Progenitor cell of endocrine pancreas (in vitro differentiated cells): ENCODE measurements around the gene CENPU. TPM values are rescaled to one million over a fixed set of nuclear protein-coding genes. Genes with fewer than 3 reads are reported as not detected.

Experiments
- DNase-seq: peaks from one replicate; pipeline ENCODE4 v3.0.0; 2021; ENCODE audit warnings: low spot score; ENCODE audit not compliant: unreplicated experiment
- H3K27ac Mint-ChIP-seq: 2 replicates; pipeline ENCODE4 v1.8.0; 2021; ENCODE audit warnings: mild to moderate bottlenecking, moderate library complexity, mixed read lengths
- H3K27me3 Mint-ChIP-seq: 2 replicates; pipeline ENCODE4 v1.8.0; 2021; ENCODE audit warnings: mixed read lengths
- H3K36me3 Mint-ChIP-seq: 2 replicates; pipeline ENCODE4 v1.8.0; 2022; ENCODE audit warnings: mixed read lengths; ENCODE audit not compliant: insufficient read depth
- H3K4me1 Mint-ChIP-seq: 2 replicates; pipeline ENCODE4 v1.8.0; 2021; ENCODE audit warnings: low read depth, mixed read lengths
- H3K4me3 Mint-ChIP-seq: 2 replicates; pipeline ENCODE4 v1.8.0; 2021; ENCODE audit warnings: low read depth, mild to moderate bottlenecking, moderate library complexity, mixed read lengths
- H3K9me3 Mint-ChIP-seq: 2 replicates; pipeline ENCODE4 v1.8.0; 2021; ENCODE audit warnings: low read depth, mixed read lengths
- CTCF ChIP-seq: fragments of 200-600 bp; sonication (generic); IDR thresholded peaks from one replicate; pipeline ENCODE4 v1.5.0; 2021; ENCODE audit warnings: antibody characterized with exemption, mild to moderate bottlenecking; ENCODE audit not compliant: unreplicated experiment
- total RNA-seq: library from RNA; stranded (reverse); gene quantifications from 2 replicates; pipeline ENCODE4 v1.2.1, GENCODE V29; 2021

Gene CENPU
- total RNA-seq, 1 donor from 2014 or later: 39.2 TPM

GRCh38 chr4:184775854-184776555 lies 42.1 kb upstream of the CENPU start:
- peaks cover 12% of the 10 kb centered on the region for H3K4me1 Mint-ChIP-seq

GRCh38 chr4:184774152-184774551 lies 40.3 kb upstream of the CENPU start:
- Mint-ChIP-seq H3K4me3 (no peak overlapping the region), H3K27ac (no peak overlapping the region), H3K27me3 (peaks cover 36% of the 10 kb centered on the region), H3K9me3 (peaks cover under 1% of the 10 kb centered on the region), H3K4me1 (peaks cover 12% of the 10 kb centered on the region), H3K36me3 (peaks cover under 1% of the 10 kb centered on the region)
- TF ChIP-seq CTCF: no peak
- no peak for DNase-seq

More at GRCh38 chr4:184775854-184776555, 42.1 kb upstream of the CENPU start:
- no peak for TF ChIP-seq CTCF
- H3K27me3 Mint-ChIP-seq: peaks cover 38% of the 10 kb centered on the region
- peaks cover 3% of the 10 kb centered on the region for H3K36me3 Mint-ChIP-seq
- no peak overlapping the region for H3K4me3 Mint-ChIP-seq
- no peak overlapping the region for H3K27ac Mint-ChIP-seq
- DNase-seq: no peak
- peaks cover 3% of the 10 kb centered on the region for H3K9me3 Mint-ChIP-seq

GRCh38 chr4:184771416-184771815 lies 37.5 kb upstream of the CENPU start:
- no peak for TF ChIP-seq CTCF
- H3K36me3 Mint-ChIP-seq: no peaks in the 10 kb centered on the region
- no peaks in the 10 kb centered on the region for H3K9me3 Mint-ChIP-seq
- peaks cover 22% of the 10 kb centered on the region for H3K27me3 Mint-ChIP-seq
- no peaks in the 10 kb centered on the region for H3K4me1 Mint-ChIP-seq
- H3K4me3 Mint-ChIP-seq: no peak overlapping the region
- no peak overlapping the region for H3K27ac Mint-ChIP-seq
- no peak for DNase-seq

GRCh38 chr4:184769141-184769765 lies 35.4 kb upstream of the CENPU start:
- no peaks in the 10 kb centered on the region for H3K36me3 Mint-ChIP-seq
- H3K4me3 Mint-ChIP-seq: no peak overlapping the region
- no peaks in the 10 kb centered on the region for H3K4me1 Mint-ChIP-seq
- peaks cover 15% of the 10 kb centered on the region for H3K27me3 Mint-ChIP-seq
- no peak for DNase-seq
- no peak for TF ChIP-seq CTCF
- no peaks in the 10 kb centered on the region for H3K9me3 Mint-ChIP-seq
- no peak overlapping the region for H3K27ac Mint-ChIP-seq

DNA sequence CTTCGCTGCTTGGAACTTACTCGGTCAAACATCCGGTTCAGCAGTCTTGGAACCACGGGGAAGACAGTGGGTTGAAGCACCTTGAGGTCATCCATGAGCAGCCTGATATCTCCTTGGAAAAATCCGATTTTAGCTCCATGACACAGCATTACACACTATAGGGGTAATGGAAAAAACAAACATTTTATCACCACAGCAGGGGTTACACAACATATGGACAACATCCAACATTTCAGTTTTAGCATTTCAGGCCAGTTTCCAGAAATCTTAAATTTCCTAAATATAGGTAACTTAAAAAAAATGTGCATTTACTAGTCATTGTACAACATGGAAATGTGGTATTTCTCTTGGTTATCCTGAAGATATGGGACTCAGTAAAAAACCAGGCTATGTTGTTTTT lies 34.4 kb upstream of the CENPU start:
- TF ChIP-seq CTCF: no peak
- DNase-seq: no peak
- Mint-ChIP-seq H3K36me3 (no peaks in the 10 kb centered on the region), H3K4me3 (no peak overlapping the region), H3K9me3 (no peaks in the 10 kb centered on the region), H3K27me3 (peaks cover 6% of the 10 kb centered on the region), H3K27ac (no peak overlapping the region), H3K4me1 (no peaks in the 10 kb centered on the region)
